ENCODE data around the gene OARD1.

The OARD1 gene

DNA sequence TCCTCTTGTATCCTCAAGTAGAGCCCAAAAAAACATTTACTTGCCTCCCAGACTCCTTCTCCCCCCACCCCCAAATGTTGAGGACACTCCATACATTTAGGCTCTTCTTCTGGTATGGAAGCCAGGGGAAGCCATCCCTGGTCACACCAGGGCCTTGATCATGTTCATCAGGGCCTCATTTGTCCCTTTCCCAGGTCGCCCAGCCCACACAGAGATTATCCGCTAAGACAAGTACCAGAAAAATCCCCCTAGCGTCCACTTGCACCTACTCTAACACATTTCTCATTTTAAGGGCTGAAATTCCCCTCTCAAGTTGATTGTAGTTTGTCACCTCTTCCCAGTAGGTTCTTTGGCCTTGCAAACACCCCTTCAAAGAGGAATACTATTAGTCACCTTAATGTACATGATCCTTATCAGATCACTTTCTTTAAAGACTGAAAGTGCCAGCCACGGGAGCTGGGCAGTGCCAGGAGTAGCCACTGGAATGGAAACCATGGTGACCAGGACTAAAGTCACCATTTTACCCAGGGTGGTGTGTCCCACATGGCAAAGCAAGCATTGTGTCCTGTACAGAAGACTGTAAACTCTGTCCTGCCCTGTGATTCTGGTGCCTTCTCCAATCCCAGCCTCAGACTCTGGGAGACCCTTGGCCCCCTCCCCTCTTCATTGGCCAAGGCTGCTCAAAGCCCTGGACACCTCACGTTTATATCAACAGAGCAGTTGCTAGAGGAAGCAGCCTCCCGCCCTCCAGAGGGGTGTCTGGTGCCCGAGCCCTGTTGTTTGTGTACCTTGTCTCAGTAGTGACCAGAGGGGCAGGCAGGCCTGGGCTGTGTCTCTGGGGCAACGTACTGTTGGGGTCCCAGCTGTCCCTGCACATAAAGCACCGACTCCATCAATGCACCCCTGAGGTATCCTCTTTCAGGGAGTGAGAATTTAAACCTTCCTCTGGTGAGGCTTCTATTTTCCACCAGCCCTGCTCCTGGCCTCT is 24.1 kb downstream of the OARD1 start:
- DNase-seq (ENCODE audit: low read depth in 2 of 2) = no peak

DNA sequence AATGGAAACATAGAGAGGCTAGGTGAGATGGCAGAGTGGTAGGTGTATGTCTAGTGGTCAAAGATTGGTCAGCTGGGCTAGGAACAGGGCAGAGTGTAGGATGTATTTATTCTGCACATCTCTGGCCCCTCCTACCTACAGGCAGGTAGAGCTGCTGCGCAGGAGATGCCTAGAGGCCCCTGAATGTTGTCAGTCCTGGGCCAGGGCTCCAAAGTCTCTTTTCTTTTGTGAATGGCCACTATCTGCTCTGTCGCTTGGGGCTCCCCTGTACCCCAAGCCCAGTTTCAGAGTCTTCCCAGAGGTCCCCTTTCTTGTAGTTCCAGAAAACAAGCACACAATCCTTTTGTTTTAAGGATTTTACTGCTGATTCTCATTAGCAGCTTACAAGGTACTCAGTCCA is 24.9 kb downstream of the OARD1 start:
- DNase-seq (ENCODE audit: low read depth in 2 of 2) = no peak

DNA sequence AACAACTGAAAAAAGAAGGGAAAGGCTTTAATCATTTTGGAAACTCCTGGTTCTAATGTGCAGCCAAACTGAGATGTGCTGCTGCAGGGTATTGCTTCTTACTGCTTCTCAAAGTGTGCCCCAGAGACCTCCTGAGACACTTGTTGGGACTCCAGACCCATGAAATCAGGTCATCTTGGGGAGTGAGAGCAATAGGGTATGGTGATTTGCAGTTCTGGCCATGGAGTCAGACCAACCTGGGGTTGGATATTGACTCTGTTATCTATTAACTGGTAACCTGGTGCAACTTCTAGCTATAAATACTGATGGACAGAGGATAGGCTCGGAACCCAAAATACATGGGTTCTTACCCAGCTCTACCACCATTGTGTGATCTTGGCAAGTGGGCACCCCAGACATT is 26.1 kb downstream of the OARD1 start:
- no peak for DNase-seq (ENCODE audit: low read depth in 2 of 2)

DNA sequence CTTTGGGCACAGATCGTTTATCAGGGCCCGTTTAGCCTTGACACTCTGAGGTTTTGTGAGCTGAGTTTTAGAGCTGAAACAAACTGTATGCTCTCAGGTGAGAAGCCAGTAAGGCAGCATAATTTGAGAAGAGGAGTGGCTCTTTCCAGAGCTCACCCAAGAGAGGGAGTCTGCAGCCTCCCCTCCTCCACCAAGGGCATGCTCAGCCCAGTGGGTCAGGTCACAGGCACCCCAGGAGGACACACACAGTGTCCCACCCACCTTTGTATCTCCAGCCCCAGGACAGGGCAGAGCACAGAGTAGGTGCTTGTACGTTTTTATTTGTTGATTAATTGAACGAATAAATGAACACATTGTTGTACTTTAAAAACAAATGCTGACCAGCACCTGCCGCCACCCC is 26.5 kb downstream of the OARD1 start:
- DNase-seq (ENCODE audit: low read depth in 2 of 2) = no peak

DNA sequence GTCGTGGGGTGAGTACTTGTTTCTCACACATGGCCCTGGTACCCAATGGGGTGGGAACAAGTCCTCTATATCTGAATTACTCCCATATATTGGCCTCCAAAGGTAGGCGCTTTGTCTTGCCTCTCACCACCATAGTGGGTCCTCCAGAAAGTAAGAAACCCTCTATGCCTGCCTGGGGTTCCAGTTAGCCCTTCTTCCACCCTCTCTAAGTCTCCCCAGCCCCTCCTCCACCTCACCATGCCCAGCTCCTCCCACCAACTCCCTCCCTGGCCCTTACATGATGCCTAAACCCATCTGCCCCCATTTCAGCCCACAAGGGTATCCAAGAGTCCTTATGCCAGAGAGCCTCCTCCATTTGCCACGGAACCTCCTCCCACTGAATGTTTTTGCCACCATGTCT is 29.0 kb downstream of the OARD1 start:
- DNase-seq (ENCODE audit: low read depth in 2 of 2) = no peak

DNA sequence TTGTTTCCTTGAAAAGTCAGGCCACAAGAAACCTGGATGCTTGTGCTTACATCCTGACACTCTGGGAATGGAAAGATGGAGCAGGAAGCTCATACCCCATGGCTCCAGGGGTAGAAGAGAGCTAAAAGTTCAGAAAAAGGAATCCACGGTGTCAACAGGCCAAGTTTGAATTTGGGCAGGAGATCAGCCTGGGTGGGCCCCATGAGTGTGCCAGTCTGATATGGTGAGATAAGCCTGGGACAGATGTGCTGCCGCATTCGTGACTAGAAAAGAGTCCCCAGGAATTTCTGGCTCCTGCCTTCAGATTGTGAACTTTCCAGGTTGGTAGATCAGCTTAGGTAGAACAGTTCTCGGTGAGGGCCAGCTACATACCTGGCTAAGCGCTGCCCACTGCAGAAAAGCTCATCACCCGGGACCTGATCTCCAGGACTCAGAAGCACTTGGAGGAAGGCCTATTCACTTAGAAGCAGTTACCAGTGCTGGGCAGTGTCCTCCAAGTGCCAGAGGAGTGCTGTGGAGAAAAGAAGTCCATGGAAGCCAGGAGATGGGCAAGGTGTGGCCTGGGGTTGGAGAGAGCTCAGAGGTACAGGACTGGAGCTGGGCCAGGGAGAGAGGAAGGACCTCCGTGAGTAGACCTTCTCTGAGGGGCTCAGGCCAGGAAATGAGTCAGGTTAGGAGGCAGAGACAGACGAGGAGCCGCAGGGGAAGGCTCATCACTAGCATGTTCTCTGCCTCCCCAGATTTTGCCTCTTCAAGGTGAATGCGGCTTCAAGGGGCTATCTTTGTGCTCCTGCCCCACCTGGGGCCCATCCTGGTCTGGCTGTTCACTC is 29.7 kb downstream of the OARD1 start, which contains the start of gene TSPO2:
TSS of gene TSPO2 (plus strand) at position 242 of the 830 bp plus-strand sequence. CDS start at position 761, 519 bp downstream.
- no peak for DNase-seq (ENCODE audit: low read depth in 2 of 2)

DNA sequence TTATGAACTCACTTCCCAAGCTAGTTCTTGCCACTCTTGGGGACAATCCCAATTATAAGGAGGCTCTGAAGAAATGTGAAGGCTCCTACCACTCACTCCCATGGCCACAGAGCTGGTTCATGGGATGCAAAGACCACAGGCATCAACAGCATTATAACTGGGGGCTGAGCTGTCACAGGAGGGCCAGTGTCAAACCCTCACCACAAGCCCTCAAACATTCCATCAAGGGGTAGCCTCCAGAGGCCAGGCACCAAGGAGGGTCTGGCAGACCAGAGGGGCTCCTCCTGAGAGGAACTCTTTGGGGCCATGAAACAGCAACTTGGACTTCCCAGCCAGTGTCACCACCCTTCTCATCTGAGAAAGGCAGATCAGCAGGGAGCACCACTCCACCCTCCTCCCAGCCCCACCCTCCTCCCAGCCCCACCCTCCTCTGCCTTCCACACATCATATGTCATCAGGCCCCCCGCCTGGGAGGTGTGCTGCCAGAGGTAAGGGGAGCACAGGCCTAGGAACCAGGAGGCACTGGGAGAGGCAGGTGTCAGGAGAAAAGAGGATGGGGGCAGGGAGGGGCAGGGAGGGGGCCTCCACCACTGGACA is 31.1 kb downstream of the OARD1 start:
- DNase-seq (ENCODE audit: low read depth in 2 of 2) = no peak

DNA sequence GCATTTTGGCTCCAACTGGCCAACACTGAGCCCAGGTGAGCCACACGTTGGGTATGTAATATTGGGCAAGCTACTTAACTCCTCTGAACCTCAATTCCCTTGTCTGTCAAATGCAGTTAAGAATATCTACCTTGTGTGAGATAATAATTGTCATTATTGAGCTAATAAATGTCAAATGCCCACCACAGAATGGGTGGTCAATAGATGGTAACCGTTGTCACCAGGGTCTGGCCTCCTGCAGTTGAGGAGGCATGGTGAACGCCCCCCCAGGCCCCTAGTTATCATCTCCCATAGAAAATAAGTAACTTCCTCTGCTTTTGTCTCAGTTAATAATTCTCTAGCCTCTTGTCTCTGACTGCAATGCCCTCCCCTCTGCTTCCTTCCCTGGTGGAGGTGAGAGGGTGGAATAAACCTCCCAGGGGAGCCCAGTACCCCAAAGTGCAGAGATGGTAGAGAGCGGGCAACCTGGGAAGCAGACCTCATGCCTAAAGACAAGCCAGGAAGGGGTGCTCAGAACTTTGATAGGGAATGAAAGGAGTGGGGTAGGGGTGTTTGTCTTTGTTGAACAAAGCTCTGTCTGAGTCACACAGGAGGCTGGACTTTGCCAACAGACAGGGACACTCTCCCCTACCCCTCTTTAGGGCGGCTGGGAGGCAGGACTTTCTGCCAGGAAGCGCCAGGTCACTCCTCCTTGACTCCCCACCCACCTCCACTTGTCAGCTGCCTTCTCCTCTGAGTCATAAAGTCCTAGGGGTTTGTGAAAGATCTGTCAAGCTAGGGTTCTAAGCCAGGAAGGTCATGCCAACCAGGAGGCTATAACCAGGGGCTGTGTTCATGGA is 31.8 kb downstream of the OARD1 start:
- DNase-seq (ENCODE audit: low read depth in 2 of 2) = no peak

DNA sequence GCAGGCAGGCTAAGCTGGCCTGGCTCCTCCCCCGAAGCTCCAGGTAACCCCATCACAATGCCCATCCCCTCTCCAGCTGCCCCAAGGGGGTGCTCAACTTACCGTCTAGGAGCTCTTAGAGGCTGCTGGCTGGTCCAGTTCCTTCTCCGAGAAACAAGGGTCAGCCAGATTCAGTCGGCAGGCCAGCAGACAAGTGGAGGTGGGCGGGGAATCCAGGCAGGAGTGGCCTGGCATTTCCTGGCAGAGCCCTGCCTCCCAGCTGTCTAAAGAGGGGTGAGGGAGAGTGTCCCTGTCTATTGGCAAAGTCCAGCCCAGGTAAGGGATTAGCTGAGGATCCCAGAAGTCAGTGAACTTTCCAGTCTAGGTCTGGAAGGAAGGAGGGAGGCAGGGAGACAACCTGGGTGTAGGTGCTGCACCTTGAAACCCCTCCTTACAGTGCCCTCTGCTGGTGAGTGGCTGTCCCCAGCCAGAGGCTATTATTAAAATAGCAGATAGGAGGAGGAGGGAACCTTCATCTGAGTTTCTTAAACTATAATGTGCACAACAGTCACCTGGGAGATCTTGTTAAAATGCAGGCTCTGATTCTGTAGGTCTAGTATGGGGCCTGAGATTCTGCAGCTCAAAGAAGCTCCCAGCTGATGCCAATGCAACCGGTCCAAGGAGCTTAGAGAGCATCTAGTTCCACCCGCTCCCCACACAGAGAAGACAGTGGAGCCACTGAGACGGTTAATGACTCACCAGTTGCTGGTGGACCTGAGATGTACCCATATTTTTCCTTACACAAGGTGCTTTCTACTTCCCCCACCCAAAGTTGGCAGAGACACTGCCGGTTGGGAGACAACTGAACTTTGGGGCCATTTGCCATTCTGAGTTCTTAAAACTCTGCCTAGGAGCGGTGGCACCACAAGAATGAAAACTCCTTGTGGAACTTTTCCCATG is 32.8 kb downstream of the OARD1 start, which contains the start of gene UNC5CL:
TSS of gene UNC5CL (minus strand) at position 162 of the 939 bp plus-strand sequence. CDS start 4,147 bp downstream, outside the sequence.
- DNase-seq (ENCODE audit: low read depth in 2 of 2) = peak in 1 of 2 donors; percentile 26

DNA sequence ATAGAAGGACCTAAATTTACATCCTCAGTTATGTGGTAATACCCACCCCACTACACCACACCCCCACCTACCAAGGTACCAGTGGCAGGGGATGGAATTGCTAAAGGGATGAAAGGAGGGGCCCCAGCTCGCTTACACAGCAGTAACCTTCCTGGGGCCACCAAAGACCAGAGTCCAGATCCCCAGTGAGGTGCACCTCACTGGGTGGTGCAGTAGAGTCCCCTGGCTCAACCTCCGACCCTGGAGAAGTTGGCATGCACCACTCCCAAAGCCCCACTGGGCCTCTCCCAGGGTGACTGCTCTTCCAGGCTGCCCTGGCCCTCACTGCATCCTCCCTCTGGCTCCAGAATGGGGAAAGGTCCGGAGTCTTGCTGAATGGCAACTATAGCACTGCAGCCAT is 34.0 kb downstream of the OARD1 start:
- no peak for DNase-seq (ENCODE audit: low read depth in 2 of 2)

DNA sequence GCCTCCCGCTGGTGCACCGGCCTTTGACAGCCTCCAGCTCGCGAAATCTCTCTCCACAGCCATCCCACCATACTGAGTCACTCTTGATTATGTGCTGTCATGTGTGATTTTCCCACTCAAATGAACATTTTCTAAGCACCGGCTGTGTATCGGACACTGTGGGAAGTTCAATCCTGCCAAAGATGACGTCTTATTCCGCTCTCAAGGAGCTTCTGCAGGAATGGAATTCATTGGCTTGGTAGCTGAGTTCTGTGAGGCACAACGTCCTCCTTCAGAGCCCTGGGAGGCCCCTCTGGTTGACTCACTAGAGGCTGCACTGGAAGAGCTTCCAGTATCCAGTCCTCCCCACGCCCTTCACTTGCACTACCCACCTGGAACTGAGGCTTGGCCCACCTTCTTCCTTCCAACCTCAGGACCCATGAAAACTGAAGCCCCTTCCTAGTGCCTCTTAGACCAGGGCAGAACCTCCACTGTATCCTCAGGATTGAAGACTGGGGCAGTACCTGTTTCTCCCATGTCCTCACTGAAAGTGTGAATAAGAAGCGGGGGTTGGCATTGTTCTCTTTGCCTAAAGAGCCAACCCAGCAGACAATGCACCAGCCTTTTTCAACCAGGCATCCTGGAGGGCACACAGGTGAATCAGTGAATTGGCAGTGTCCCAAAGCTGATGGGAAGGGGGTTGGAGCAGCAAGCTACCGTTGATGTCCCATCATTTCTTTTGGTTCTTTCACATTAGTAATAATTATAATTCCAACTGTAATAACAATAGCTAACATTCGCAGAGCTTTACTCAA is 34.9 kb downstream of the OARD1 start:
- no peak for DNase-seq (ENCODE audit: low read depth in 2 of 2)

DNA sequence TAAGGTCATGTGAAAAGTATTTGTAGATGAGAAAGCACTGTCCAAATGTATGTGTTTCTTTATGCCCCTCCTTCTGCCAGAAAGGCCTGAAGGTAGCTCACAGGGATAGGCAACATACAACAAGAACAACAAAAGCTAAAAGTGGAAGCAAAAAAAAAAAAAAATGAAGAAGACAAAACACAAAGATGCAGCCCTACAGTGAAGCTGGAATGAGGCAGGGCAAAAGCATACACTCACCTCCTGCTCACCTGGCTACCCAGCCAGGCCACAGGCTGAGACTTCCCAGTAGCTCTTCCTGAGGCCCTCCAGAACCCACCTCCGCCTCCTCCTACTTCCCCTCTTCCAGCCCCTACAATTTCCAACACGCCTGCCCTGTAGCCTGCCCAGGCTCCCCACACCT is 35.6 kb downstream of the OARD1 start:
- no peak for DNase-seq (ENCODE audit: low read depth in 2 of 2)

DNA sequence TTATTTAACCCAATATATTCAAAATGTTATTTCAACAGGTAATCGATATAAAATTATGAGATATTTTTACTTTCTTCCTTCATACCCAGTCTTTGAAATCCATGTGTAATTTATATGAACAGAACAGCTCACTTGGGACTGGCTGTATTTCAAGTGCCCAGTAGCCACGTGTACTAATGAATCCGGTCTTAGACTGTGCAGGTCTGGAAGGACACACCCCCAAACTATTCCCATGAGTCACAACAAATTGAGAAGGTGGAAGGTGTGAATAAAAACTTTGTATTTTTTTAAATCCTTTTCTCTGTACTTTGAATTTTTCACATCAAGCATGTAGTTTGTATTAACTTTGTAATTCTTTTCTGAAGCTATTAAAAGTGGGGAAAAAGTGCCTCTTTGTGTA is 36.0 kb downstream of the OARD1 start:
- no peak for DNase-seq (ENCODE audit: low read depth in 2 of 2)

DNA sequence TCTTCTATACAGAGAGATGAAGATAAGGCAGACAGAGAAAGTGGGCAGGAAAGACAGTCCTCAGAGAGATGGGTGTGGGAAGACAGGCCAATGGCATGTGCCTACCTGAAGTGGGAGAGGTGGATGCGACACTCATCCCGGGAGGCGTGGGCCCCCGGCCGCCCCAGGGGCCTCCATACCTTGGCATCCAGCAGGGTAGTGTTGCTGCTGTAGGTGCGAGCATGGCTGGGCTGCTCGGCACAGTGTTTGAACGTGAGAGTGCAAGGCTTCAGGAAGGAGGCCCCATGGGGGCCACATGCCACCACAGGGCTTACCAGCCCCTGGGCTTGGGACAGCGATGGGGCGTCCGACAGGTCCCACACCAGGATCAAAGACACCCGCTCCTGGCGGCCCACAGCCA is 38.4 kb downstream of the OARD1 start:
- no peak for DNase-seq (ENCODE audit: low read depth in 2 of 2)

DNA sequence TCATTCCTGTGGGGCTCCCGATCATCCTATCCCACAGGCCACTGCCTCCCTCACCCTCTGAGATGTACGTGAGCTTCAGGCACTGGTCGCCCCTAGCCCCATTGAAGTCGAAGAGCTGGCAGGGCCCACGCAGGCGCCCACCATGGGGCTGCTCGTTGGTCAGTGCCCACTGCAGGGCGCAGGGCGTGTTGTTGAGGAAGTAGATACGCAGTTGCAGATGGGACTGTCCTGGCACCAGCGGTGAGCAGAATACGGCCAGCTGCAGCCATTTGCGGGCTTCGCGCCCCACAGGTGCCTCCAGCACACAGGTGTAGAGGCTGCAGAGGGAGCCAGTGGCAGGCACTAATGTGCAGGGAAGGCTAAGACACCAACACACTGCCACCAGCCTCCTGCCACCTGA is 39.3 kb downstream of the OARD1 start:
- DNase-seq (ENCODE audit: low read depth in 2 of 2) = no peak

DNA sequence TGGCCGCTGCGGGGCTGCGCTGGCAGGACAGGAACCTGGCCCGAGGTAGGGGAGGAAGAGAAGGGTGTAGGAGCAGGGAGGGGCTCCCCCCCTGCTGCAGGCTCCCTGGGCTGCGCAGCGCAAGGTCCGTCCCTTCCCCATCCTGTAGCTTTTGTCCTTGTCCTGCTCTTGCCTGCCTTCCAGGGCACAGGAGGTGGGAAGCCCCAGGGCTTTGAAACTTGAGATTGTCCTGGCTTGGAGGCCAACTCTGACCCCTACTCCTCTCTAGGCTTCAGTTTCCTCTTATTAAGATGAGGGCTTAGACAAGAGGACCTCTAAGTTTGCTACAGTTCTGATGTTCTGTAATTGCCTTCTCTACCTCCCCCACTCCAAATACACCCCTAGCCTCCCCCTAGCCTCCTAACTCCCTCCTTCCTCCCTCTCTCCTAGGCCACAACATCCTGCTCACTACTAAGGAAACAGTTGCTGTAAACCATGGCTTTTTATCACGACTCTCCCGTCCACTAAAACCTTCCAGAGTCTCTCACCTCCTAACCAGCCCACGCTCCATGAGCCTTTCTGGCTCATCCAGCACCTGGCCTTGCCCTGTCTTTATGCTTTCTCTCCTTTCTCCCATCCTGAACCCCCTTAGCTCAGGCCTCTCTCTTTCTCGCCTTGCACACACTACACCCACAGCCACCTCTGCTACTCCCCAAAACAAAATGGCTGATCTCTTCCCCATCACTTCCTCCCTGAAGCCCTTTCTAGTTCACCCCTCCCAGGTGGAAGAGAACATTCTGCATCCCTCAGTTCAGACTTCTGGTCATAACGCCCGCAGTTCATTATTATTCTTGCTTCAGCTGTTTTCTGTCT is 43.4 kb downstream of the OARD1 start:
- DNase-seq (ENCODE audit: low read depth in 2 of 2) = no peak

DNA sequence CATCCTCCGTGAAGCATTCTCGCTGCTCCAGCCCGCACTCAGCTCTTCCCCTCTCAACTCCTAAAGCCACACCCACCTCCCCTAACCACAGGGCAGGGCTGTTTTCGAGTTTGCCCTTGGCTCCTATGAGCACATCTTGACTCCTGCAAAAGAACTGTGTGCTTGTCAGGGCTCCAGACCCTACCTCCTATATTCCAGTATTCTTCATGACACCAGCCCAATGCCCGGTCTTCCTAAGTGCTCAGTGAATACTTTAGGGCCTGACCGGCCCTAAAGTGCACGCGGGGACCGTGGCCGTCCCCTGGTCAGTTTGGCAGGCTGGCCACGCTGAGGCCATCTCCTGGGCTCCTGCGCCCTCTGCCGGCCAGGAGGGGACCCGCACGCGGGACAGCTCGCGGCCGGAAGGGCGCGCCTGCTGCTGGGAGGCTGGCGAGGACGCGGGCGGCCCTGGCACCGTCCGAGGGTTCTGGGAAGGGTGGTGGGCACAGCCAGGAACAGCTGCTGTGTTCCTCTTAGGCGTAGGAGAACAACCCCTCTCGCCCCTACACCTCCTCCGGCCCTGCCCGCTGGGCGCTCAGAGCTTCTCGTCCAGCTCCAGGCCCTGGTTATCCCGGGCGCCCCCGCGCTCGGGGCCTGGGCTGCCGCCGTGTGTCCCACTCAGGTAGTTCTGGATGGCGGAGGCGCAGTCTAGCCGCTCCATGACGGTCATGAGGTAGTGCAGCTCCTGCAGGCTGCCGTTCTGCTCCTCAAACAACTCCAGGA is 44.2 kb downstream of the OARD1 start:
- peak; percentile 35 to 55 for DNase-seq (ENCODE audit: low read depth in 2 of 2)

Measured in stimulated activated CD8-positive, alpha-beta memory T cell treated with anti-CD3 and anti-CD28 coated beads, Interleukin-7, amount 100 ng/mL, for 1 hour (primary cell).